NCI-H446 (cell line): ENCODE data around the gene GPNMB.
"Not testable (repeated sequence)": the region's sequence is repeated elsewhere in the genome, so short reads cannot be mapped to it uniquely, and the experiment has no call there.

Source experiments
- DNase-seq, 2 experiments: peaks; one replicate each; lab custom pipeline; 2025; lab: John Stamatoyannopoulos, UW

The GPNMB gene

DNA sequence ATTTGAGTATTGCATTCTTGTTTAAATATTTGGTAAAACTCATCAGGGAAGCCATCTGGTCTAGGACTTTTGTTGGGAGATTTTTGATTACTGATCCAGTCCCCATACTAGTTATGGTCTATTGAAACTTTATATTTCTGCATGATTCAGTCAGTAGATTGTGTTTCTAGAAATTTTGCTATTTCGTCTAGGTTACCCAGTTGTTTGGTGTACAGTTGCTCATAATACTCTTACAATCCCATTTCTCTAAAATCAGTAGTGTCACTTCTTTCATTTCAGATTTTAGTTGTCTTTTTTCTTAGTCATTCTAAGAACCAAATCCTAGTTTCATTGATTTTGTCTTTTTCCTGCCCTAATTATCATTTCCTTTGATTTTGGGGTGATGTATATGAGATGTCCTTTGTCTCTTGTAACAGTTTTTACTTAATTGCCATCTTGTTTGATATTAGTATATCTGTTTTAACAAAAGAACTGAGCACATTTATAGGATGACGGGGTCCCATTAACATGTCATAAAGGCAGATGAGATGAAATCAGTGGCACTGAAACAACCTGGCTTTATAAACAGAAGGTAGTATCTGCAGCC is 60.5 kb downstream of the GPNMB start:
- no peak for DNase-seq

DNA sequence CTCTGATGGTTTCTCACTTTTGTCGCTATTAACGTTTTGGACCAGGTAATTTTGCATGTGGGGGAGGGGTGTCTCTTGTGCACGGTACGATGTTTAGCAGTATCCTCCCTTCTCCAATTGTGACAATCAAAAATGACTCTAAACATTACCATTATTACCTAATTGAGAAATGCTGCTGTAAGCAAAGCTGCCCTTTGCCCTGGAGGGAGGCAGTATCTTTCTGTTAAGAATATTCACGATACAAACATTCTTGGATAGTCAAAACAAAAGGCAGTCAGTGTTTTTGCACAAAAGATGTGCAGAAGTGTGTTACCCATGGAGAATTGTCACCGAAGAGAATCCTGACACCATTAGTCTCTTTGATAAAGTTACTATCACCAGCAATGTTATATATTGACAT is 62.2 kb downstream of the GPNMB start:
- no peak for DNase-seq

DNA sequence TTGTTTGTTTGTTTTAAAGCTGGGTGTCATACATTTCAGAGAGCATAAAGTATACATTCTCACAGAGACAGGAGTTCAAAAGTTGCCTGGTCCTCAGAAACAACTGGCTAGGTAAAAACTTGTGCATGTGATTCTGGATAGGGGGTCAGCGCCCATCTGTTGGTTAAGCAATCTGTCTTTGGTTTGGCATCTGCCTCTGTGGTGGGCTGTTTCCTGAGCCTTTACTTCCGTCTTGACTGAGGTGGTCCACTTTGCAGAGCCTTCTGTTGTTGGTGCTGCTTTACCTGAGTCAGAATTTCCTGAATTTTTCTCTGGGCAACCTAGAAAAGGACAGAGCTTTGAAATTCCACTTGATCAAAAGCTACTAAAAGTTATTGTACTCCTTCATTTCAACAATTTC is 65.6 kb downstream of the GPNMB start:
- DNase-seq = not testable (repeated sequence)

DNA sequence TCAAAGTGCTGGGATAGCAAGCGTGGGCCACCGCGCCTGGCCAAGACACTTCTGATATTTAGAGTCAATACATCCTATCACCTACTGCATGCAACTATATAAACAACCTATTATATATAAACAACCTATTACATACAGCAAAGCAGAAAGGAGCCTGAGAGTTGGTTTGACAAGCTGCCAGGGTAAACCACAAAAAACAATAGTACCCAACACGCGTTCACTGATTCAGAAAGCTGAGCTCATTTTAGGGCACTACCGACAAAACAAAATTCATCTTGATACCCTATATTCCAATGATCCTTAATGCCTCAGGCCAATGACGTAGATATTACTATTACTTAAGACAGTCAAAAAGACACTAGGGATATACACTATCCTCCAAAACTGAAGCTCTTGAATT is 68.8 kb downstream of the GPNMB start:
- no peak for DNase-seq
